ENCODE results near the gene BOC. TPM values are rescaled to one million over a fixed set of nuclear protein-coding genes. Genes with fewer than 3 reads are reported as not detected.

BOC gene
- total and polyA plus RNA-seq, 2 experiments from 2014 or later, result 18.4 to 21.6 TPM

GRCh38 chr3:113329757-113330156 is 118.4 kb downstream of the BOC start:
- Histone ChIP-seq H2AFZ (no peak overlapping the region), H3K9me3 (ENCODE audit: low read depth) (no peaks in the 10 kb centered on the region), H3F3A (ENCODE audit: insufficient read depth) (no peaks in the 10 kb centered on the region), H3K27me3 (replicated peaks; ENCODE audit: insufficient read depth) (no peaks in the 10 kb centered on the region), H3K4me1 (ENCODE audit: insufficient read depth) (no peaks in the 10 kb centered on the region), H3K4me3 (no peak overlapping the region), H3K4me2 (ENCODE audit: unreplicated experiment) (no peak overlapping the region), H3K9me2 (ENCODE audit: insufficient read depth) (no peaks in the 10 kb centered on the region), H3K36me3 (ENCODE audit: low read depth) (no peaks in the 10 kb centered on the region), H4K20me1 (ENCODE audit: insufficient read depth) (no peaks in the 10 kb centered on the region), H3K79me2 (ENCODE audit: insufficient read depth) (no peaks in the 10 kb centered on the region), H3K9ac (no peak overlapping the region), H3K27ac (no peak overlapping the region)
- no peak for TF ChIP-seq EZH2 (IDR thresholded peaks at IDR 0.05; ENCODE audit: insufficient read depth, poor library complexity, severe bottlenecking)
- DNase-seq, result no peak
- in situ Hi-C loops (cut with MboI), result no loop called here
- 62 to 71% methylated on average over 2 of the region's 2 CpGs for WGBS, 2 experiments (ENCODE audit: low coverage in 1 of 2, low lambda C conversion rate in 2 of 2, missing lambda C conversion rate in 2 of 2)

- H3K27me3 ChIP-seq (replicated peaks; ENCODE audit: insufficient read depth), result no peaks in the 10 kb centered on the region
- H3K9me3 ChIP-seq (ENCODE audit: low read depth), result no peaks in the 10 kb centered on the region
- H3K9ac ChIP-seq, result no peak overlapping the region
- no peak overlapping the region for H3K27ac ChIP-seq
- DNase-seq, result no peak
- in situ Hi-C loops (cut with MboI), result no loop called here
- no peak overlapping the region for H3K4me2 ChIP-seq (ENCODE audit: unreplicated experiment)
- 92 to 95% methylated on average over 2 of the region's 2 CpGs for WGBS, 2 experiments (ENCODE audit: low coverage in 1 of 2, low lambda C conversion rate in 2 of 2, missing lambda C conversion rate in 2 of 2)
- H3F3A ChIP-seq (ENCODE audit: insufficient read depth), result no peaks in the 10 kb centered on the region
- H4K20me1 ChIP-seq (ENCODE audit: insufficient read depth), result no peaks in the 10 kb centered on the region
- no peaks in the 10 kb centered on the region for H3K9me2 ChIP-seq (ENCODE audit: insufficient read depth)
- H3K79me2 ChIP-seq (ENCODE audit: insufficient read depth), result no peaks in the 10 kb centered on the region
- TF ChIP-seq EZH2 (IDR thresholded peaks at IDR 0.05; ENCODE audit: insufficient read depth, poor library complexity, severe bottlenecking) (no peak), EZH2phosphoT487 (IDR thresholded peaks at IDR 0.05; ENCODE audit: insufficient read depth, low read depth) (no peak)
- no peaks in the 10 kb centered on the region for H3K4me1 ChIP-seq (ENCODE audit: insufficient read depth)
- no peaks in the 10 kb centered on the region for H3K36me3 ChIP-seq (ENCODE audit: low read depth)
- no peak overlapping the region for H2AFZ ChIP-seq
- no peak overlapping the region for H3K4me3 ChIP-seq
Measured at GRCh38 chr3:113330742-113331141, 119.4 kb downstream of the BOC start.

GRCh38 chr3:113331187-113331586 is 119.8 kb downstream of the BOC start:
- in situ Hi-C loops (cut with MboI), result no loop called here
- Histone ChIP-seq H3K4me1 (ENCODE audit: insufficient read depth) (no peaks in the 10 kb centered on the region), H3K4me2 (ENCODE audit: unreplicated experiment) (no peak overlapping the region), H3K4me3 (no peak overlapping the region), H4K20me1 (ENCODE audit: insufficient read depth) (no peaks in the 10 kb centered on the region), H3K36me3 (ENCODE audit: low read depth) (no peaks in the 10 kb centered on the region), H3K79me2 (ENCODE audit: insufficient read depth) (no peaks in the 10 kb centered on the region), H3K9me2 (ENCODE audit: insufficient read depth) (no peaks in the 10 kb centered on the region), H2AFZ (no peak overlapping the region), H3K27me3 (replicated peaks; ENCODE audit: insufficient read depth) (no peaks in the 10 kb centered on the region), H3K9ac (no peak overlapping the region), H3F3A (ENCODE audit: insufficient read depth) (no peaks in the 10 kb centered on the region), H3K9me3 (ENCODE audit: low read depth) (no peaks in the 10 kb centered on the region), H3K27ac (no peak overlapping the region)
- no peak for DNase-seq
- TF ChIP-seq EZH2phosphoT487 (IDR thresholded peaks at IDR 0.05; ENCODE audit: insufficient read depth, low read depth) (no peak), EZH2 (IDR thresholded peaks at IDR 0.05; ENCODE audit: insufficient read depth, poor library complexity, severe bottlenecking) (no peak)

Other genes with a start within 250 kb of the BOC start
- gene CD200R1, start 236.5 kb upstream of the BOC start, total RNA-seq (2014; rRNA removed; shearing (Covaris generic)), result 0.38 TPM in 1 of 2 replicates, not detected in the other
- gene CD200R1, start 236.5 kb upstream of the BOC start, polyA plus RNA-seq (2016; fragmentation: Nextera tagmentation; extraction: Ambion mirVana), result not detected in 2 replicates
- gene GTPBP8, start 220.6 kb upstream of the BOC start, total RNA-seq (2014; rRNA removed; shearing (Covaris generic)), result 20.1 and 34.3 TPM in 2 replicates
- gene GTPBP8, start 220.6 kb upstream of the BOC start, polyA plus RNA-seq (2016; fragmentation: Nextera tagmentation; extraction: Ambion mirVana), result 20.3 and 22.3 TPM in 2 replicates
- 1.4 and 2.7 TPM in 2 replicates for gene CFAP44, start 229.9 kb downstream of the BOC start, total RNA-seq (2014; rRNA removed; shearing (Covaris generic))
- gene CFAP44, start 229.9 kb downstream of the BOC start, polyA plus RNA-seq (2016; fragmentation: Nextera tagmentation; extraction: Ambion mirVana), result 0.55 and 0.63 TPM in 2 replicates